ACC112 (cell line): ENCODE data around the gene DCP2.

Experiments used
- H2AFZ ChIP-seq: fragments of 200-600 bp; sonication (generic); one replicate; pipeline ENCODE4 v1.6.0; 2017; ENCODE audit warnings: antibody characterized with exemption, low read length; ENCODE audit not compliant: unreplicated experiment
- H3K27ac ChIP-seq: fragments of 200-600 bp; sonication (generic); 2 replicates; pipeline ENCODE4 v1.5.1; 2014; ENCODE audit warnings: low read depth, mild to moderate bottlenecking, antibody characterized with exemption, low read length, moderate library complexity
- H3K27me3 ChIP-seq: fragments of 200-600 bp; sonication (generic); 2 replicates; pipeline ENCODE4 v1.6.1; 2014; ENCODE audit warnings: mild to moderate bottlenecking, antibody characterized with exemption, low read length, moderate library complexity, mixed read lengths; ENCODE audit not compliant: insufficient read depth
- H3K36me3 ChIP-seq: fragments of 200-600 bp; sonication (generic); 2 replicates; pipeline ENCODE4 v1.6.1; 2016; ENCODE audit warnings: mild to moderate bottlenecking, antibody characterized with exemption, low read length, moderate library complexity, mixed read lengths; ENCODE audit not compliant: insufficient read depth
- H3K4me1 ChIP-seq: fragments of 200-600 bp; sonication (generic); one replicate; pipeline ENCODE4 v1.6.1; 2016; ENCODE audit warnings: low read length, mixed read lengths; ENCODE audit not compliant: insufficient read depth, unreplicated experiment, control insufficient read depth
- H3K4me3 ChIP-seq: fragments of 200-600 bp; sonication (generic); 2 replicates; pipeline ENCODE4 v1.5.1; 2014; ENCODE audit warnings: mild to moderate bottlenecking, low read depth, low read length
- H3K79me2 ChIP-seq: fragments of 200-600 bp; sonication (generic); one replicate; pipeline ENCODE4 v1.6.0; 2016; ENCODE audit warnings: low read length; ENCODE audit not compliant: control insufficient read depth, unreplicated experiment, insufficient read depth

The DCP2 gene

DNA sequence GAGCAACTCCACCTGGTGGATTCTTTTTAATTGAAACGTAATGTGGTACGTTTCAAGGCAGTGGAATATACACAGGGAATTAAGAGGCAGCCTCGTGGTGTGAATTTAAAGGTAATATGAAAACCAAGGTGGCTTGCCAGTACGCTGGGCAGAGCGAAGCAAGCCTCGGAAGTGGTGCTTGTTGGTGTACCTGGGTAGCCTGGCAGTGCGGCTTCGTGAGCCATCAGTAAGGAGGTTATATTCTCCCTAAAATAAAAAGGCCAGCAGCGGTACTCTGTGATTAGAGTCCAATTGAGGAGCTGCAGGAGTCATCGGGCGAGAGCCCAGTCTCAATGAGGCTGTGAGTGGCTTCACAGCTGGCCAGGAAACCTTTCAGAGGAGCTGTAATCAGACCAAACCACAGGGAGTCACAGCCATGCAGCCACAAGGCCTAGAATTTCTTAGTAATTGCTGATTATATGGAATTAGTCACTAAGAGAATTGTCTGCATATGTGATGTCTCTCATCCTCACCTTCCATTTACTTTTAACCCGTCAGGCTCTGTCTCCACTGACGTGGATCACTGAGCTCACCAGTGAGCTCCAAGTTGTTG lies 57.7 kb downstream of the DCP2 start:
- H3K27me3 ChIP-seq, result no peaks in the 10 kb centered on the region
- H2AFZ ChIP-seq, result no peak overlapping the region
- no peak overlapping the region for H3K27ac ChIP-seq
- peaks cover 14% of the 10 kb centered on the region for H3K4me1 ChIP-seq
- no peak overlapping the region for H3K4me3 ChIP-seq
- H3K79me2 ChIP-seq, result no peaks in the 10 kb centered on the region
- no peaks in the 10 kb centered on the region for H3K36me3 ChIP-seq

DNA sequence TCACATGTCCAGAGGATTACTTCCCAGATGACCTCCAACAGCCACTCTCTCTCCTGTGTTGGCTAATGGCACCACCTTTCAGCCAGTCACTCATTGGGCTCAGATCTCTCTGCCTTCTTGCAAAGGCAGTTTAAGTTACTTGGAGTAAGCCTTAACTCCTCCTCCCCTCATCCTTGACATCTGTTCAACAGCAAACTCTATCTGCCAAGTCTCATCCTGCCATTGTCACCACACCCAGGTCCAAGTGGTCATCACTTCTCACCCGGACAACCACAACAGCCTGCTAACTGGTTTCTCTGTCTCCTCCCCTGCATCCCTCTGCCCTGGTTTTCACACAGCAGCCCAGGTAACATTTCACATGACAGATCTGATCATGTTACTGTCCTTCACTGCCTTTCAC lies 58.5 kb downstream of the DCP2 start:
- Histone ChIP-seq H3K27ac (no peak overlapping the region), H3K79me2 (no peaks in the 10 kb centered on the region), H2AFZ (no peak overlapping the region), H3K36me3 (no peaks in the 10 kb centered on the region), H3K4me1 (peaks cover 6% of the 10 kb centered on the region), H3K27me3 (no peaks in the 10 kb centered on the region), H3K4me3 (no peak overlapping the region)

DNA sequence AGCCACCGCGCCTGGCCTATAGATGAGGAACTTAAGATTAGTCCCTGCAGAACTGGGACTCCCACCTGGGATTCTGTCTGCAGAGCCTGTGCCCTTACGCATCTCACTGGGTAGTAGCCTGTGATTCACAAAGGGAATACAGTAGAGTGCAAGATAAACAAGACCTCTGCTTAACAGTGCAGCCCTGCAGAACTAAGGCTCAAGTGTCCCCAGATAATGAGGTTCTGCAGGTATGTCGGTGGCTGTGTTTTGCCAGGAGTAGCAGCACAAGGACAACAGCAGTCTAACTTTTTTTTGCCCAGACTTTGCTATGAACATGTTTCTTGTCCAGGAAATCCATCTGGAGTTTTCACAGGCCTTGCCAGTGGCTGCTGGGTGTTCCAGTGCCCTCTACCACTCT lies 59.7 kb downstream of the DCP2 start:
- Histone ChIP-seq H3K4me1 (no peaks in the 10 kb centered on the region), H3K27ac (no peak overlapping the region), H3K79me2 (no peaks in the 10 kb centered on the region)

GRCh38 chr5:113036826-113037225 lies 60.2 kb downstream of the DCP2 start:
- H2AFZ ChIP-seq, result no peak overlapping the region
- no peaks in the 10 kb centered on the region for H3K4me1 ChIP-seq
- no peaks in the 10 kb centered on the region for H3K27me3 ChIP-seq
- H3K36me3 ChIP-seq, result no peaks in the 10 kb centered on the region
- no peaks in the 10 kb centered on the region for H3K79me2 ChIP-seq
- no peak overlapping the region for H3K27ac ChIP-seq
- H3K4me3 ChIP-seq, result no peak overlapping the region

More for the DNA sequence above, 59.7 kb downstream of the DCP2 start:
- no peak overlapping the region for H2AFZ ChIP-seq
- no peak overlapping the region for H3K4me3 ChIP-seq
- no peaks in the 10 kb centered on the region for H3K27me3 ChIP-seq
- H3K36me3 ChIP-seq, result no peaks in the 10 kb centered on the region

DNA sequence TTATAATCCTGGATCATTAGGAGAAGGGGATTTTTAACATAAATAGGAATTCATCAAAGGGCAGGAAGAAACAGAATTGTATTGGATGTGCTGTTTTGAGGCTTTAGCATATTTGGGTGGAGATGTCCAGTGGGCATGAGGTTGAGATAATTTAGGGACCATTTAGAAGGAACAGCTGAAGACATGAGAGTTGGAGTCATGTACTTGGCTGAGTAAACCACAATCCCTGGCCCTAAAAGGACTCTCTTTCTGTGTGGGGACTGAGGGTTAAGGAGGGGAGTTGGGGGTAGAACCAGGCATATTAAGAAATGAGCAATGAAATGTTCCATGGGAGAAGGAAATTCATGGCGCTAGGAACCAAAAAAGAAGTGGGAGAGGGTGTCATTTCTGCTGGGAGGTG lies 61.5 kb downstream of the DCP2 start:
- no peaks in the 10 kb centered on the region for H3K36me3 ChIP-seq
- H3K79me2 ChIP-seq, result no peaks in the 10 kb centered on the region
- H2AFZ ChIP-seq, result no peak overlapping the region
- H3K4me3 ChIP-seq, result no peak overlapping the region
- no peak overlapping the region for H3K27ac ChIP-seq
- no peaks in the 10 kb centered on the region for H3K4me1 ChIP-seq
- no peaks in the 10 kb centered on the region for H3K27me3 ChIP-seq

GRCh38 chr5:113038714-113039113 lies 62.1 kb downstream of the DCP2 start:
- Histone ChIP-seq H3K79me2 (no peaks in the 10 kb centered on the region), H3K36me3 (no peaks in the 10 kb centered on the region), H3K27me3 (no peaks in the 10 kb centered on the region), H2AFZ (no peak overlapping the region), H3K4me1 (no peaks in the 10 kb centered on the region), H3K27ac (no peak overlapping the region), H3K4me3 (no peak overlapping the region)

GRCh38 chr5:113039229-113039933 lies 62.8 kb downstream of the DCP2 start:
- Histone ChIP-seq H3K4me3 (no peak overlapping the region), H2AFZ (no peak overlapping the region), H3K79me2 (no peaks in the 10 kb centered on the region), H3K36me3 (no peaks in the 10 kb centered on the region), H3K27me3 (no peaks in the 10 kb centered on the region), H3K4me1 (no peaks in the 10 kb centered on the region), H3K27ac (no peak overlapping the region)

- H3K4me1 ChIP-seq, result no peaks in the 10 kb centered on the region
Observed at GRCh38 chr5:113039934-113040285, 63.3 kb downstream of the DCP2 start.

DNA sequence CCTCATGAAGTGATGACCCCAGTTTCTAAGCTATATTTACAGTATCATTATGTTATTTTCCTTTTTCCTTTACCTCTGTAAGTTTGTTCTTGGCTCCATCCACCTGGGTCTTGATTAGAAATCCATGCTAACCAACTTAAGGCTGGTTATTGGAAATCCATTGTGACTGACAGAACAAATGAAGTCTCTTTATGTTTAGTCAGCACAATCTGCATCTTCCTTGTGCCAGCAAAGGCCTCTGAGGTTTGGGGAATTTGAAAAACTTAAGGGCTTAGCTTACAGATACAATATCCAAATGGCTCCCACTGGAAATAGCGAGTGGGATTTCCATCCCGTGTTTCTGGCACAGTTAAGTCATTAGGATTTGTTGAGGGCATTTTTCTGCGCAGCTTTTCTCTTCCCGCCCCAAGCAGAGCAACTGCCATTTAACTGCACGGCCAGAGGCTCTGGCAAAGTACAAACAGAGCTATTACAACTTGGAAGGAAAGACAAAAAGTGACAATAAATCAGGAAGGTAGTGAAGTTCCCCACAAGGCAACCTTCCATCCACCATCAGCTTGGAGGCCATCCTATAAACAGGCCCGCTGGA lies 64.2 kb downstream of the DCP2 start:
- Histone ChIP-seq H3K36me3 (no peaks in the 10 kb centered on the region), H3K4me3 (no peak overlapping the region), H3K79me2 (no peaks in the 10 kb centered on the region), H3K27me3 (no peaks in the 10 kb centered on the region), H3K4me1 (no peaks in the 10 kb centered on the region), H3K27ac (no peak overlapping the region), H2AFZ (no peak overlapping the region)

More at GRCh38 chr5:113039934-113040285, 63.3 kb downstream of the DCP2 start:
- no peak overlapping the region for H3K4me3 ChIP-seq
- H3K36me3 ChIP-seq, result no peaks in the 10 kb centered on the region
- no peak overlapping the region for H3K27ac ChIP-seq
- no peaks in the 10 kb centered on the region for H3K27me3 ChIP-seq
- no peak overlapping the region for H2AFZ ChIP-seq
- no peaks in the 10 kb centered on the region for H3K79me2 ChIP-seq

DNA sequence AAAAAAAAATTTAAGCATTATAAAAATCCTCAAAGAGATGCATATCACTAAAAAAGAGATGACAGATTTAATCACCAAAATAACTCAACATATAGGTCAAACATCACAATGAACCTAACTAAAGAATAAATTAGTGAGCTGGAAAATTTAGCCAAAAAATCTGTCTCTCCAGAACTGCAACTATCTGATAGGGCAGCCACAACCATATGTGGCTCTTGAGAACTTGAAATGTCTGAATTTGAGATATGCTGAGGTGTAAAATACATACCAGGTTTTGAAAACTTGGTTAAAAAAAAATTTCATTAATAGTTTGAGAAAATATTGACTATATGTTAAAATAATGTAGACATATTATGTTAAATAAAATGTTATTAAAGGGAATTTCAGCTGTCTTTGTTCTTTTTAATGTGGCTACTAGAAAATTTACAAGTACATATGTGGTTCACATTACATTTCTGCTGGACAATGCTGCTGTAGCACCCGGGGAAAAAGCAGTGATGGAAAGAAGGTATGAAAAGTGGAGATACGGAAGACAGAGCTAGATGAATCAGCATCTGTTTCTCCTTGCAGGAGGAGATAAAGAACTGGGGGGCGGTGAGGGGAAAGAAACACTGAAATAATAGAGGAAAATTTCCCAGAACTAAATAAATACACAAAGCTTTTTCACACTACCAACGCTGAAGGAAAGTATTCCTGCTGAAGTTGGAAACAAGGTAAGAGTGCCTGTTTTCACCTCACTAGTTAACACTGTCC lies 66.1 kb downstream of the DCP2 start:
- H2AFZ ChIP-seq, result no peak overlapping the region
- no peaks in the 10 kb centered on the region for H3K79me2 ChIP-seq
- no peak overlapping the region for H3K27ac ChIP-seq
- H3K4me3 ChIP-seq, result no peak overlapping the region
- no peaks in the 10 kb centered on the region for H3K36me3 ChIP-seq
- H3K27me3 ChIP-seq, result no peaks in the 10 kb centered on the region
- peaks cover 9% of the 10 kb centered on the region for H3K4me1 ChIP-seq
